Transverse colon (tissue), 3 donors: ENCODE data around the gene CREBBP.

Experiments
- POLR2A ChIP-seq: fragments of 450-650 bp; IDR thresholded peaks from one replicate; pipeline ENCODE4 v1.6.1; 2016; ENCODE audit warnings: antibody characterized with exemption, mild to moderate bottlenecking, moderate library complexity
- TF ChIP-seq, protein P1 (sequence below), 5 experiments: fragments of 200-600 bp in 3 of 5; fragments of 450-650 bp in 2 of 5; sonication (generic) in 3 of 5; IDR thresholded peaks; 1 replicate in 2 of 5; 2 replicates in 3 of 5; pipeline ENCODE4 v1.5.1; 2016 to 2017; ENCODE audit warnings: antibody characterized with exemption in 5 of 5, inconsistent platforms in 3 of 5, mild to moderate bottlenecking in 2 of 5, moderate library complexity in 1 of 5

DNA sequence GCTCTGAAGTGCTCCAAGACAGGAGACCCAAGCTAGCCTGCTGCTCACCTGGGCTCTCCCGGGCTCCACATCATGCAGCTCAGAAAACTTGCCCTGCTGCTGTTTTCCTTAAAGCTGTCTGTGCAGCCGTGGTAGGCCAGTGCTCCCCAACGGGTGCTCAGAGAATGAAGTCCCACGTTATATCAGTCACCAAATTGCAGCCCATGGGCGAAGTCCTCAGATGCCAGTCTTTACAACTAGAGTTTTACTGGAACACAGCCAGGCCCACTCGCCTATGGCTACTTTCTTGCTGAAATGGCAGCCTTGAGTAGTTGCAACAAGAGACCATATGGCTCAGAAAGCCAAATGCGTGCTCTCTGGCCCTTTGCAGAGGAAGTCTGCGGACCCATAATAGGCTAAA lies 6.3 kb downstream of the CREBBP start:
- no peak for TF ChIP-seq POLR2A
- TF ChIP-seq, protein P1, sequence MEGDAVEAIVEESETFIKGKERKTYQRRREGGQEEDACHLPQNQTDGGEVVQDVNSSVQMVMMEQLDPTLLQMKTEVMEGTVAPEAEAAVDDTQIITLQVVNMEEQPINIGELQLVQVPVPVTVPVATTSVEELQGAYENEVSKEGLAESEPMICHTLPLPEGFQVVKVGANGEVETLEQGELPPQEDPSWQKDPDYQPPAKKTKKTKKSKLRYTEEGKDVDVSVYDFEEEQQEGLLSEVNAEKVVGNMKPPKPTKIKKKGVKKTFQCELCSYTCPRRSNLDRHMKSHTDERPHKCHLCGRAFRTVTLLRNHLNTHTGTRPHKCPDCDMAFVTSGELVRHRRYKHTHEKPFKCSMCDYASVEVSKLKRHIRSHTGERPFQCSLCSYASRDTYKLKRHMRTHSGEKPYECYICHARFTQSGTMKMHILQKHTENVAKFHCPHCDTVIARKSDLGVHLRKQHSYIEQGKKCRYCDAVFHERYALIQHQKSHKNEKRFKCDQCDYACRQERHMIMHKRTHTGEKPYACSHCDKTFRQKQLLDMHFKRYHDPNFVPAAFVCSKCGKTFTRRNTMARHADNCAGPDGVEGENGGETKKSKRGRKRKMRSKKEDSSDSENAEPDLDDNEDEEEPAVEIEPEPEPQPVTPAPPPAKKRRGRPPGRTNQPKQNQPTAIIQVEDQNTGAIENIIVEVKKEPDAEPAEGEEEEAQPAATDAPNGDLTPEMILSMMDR (IDR thresholded peaks at IDR 0.05): no peak
